Brain microvascular endothelial cell (primary cell): ENCODE results near the gene AACS.
"Not testable (repeated sequence)": the region's sequence is repeated elsewhere in the genome, so short reads cannot be mapped to it uniquely, and the experiment has no call there.

ENCODE experiments used
- DNase-seq: peaks from one replicate; pipeline ENCODE4 v3.0.0-alpha.2; 2020
- H3K27ac ChIP-seq: fragments of 250-450 bp; sonication (Bioruptor Pico); 2 replicates; pipeline ENCODE4 v1.5.1; 2020; ENCODE audit warnings: mild to moderate bottlenecking, moderate library complexity
- H3K27me3 ChIP-seq: fragments of 250-450 bp; sonication (Bioruptor Pico); replicated peaks from 2 replicates; pipeline ENCODE4 v1.5.1; 2020; ENCODE audit warnings: mild to moderate bottlenecking
- H3K36me3 ChIP-seq: fragments of 250-450 bp; sonication (Bioruptor Pico); replicated peaks from 2 replicates; pipeline ENCODE4 v1.5.1; 2020; ENCODE audit warnings: mild to moderate bottlenecking
- H3K4me3 ChIP-seq: 2 replicates; pipeline ENCODE4 v1.5.1; 2011; ENCODE audit warnings: low read depth, mild to moderate bottlenecking, control low read depth, low read length, moderate library complexity
- in situ Hi-C: cut with HindIII; loops from 2 replicates; pipeline ENCODE4 v1.10.0; 2017; ENCODE audit warnings: low sequenced_read_pairs, low pct_ligation_motif_present
- TF ChIP-seq, protein P1 (sequence below): IDR thresholded peaks from 2 replicates; pipeline ENCODE4 v1.5.1; 2011; ENCODE audit warnings: low read depth, mild to moderate bottlenecking, moderate library complexity, low read length, control low read depth, inconsistent platforms; ENCODE audit errors: missing control alignments

Gene AACS

DNA sequence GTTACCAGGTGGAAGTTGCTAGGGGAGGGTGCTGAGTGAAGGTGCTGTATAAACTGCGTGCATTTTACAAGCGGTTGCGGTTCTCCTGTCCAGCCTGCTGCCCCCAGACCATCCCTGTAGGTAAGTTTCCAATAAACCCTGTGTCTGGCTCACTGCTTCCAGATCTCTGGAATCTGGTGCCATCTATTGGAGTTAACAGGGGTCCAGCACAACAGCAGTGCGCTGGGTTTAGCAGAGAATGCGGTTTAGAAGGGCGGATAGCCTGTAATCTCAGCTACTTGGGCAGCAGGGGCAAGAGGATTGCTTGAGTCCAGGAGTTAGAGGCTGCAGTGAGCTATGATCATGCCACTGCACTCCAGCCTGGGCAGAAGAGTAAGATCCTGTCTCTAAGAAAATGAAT lies 4.9 kb downstream of the AACS start:
- TF ChIP-seq, protein P1, sequence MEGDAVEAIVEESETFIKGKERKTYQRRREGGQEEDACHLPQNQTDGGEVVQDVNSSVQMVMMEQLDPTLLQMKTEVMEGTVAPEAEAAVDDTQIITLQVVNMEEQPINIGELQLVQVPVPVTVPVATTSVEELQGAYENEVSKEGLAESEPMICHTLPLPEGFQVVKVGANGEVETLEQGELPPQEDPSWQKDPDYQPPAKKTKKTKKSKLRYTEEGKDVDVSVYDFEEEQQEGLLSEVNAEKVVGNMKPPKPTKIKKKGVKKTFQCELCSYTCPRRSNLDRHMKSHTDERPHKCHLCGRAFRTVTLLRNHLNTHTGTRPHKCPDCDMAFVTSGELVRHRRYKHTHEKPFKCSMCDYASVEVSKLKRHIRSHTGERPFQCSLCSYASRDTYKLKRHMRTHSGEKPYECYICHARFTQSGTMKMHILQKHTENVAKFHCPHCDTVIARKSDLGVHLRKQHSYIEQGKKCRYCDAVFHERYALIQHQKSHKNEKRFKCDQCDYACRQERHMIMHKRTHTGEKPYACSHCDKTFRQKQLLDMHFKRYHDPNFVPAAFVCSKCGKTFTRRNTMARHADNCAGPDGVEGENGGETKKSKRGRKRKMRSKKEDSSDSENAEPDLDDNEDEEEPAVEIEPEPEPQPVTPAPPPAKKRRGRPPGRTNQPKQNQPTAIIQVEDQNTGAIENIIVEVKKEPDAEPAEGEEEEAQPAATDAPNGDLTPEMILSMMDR = peak; percentile 39
- in situ Hi-C loops = no loop called here
- Histone ChIP-seq H3K4me3 (no peak overlapping the region), H3K27ac (no peak overlapping the region), H3K27me3 (no peaks in the 10 kb centered on the region), H3K36me3 (no peaks in the 10 kb centered on the region)
- DNase-seq = no peak

- Histone ChIP-seq H3K36me3 (no peaks in the 10 kb centered on the region), H3K27me3 (no peaks in the 10 kb centered on the region), H3K27ac (no peak overlapping the region), H3K4me3 (no peak overlapping the region)
- in situ Hi-C loops = no loop called here
- TF ChIP-seq, protein P1 = no peak
- no peak for DNase-seq
Measured at GRCh38 chr12:125070661-125071390, 5.6 kb downstream of the AACS start.

GRCh38 chr12:125071456-125071855 lies 6.2 kb downstream of the AACS start:
- no peak overlapping the region for H3K27ac ChIP-seq
- in situ Hi-C loops = no loop called here
- peaks cover 6% of the 10 kb centered on the region for H3K36me3 ChIP-seq
- TF ChIP-seq, protein P1 = no peak
- no peaks in the 10 kb centered on the region for H3K27me3 ChIP-seq
- DNase-seq = no peak
- H3K4me3 ChIP-seq = no peak overlapping the region

DNA sequence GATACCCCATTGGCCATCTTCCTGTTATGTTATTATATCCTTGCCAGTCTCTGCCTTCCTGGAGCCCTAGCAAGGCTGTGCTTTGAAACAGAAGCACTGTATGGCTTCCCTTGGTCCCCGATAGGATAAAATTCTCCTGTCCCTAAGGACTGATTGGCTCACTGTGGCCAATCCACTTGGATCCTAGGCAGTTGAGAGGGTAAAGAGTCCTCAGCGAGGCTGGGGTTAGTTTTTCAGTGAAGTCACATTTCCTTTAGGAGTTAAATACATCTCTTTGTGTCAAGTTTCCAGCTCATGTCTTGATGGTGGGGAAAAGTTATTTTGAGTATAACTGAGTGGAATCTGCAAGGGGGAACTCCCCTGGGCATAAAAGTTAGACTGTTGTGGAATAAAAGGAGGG lies 7.3 kb downstream of the AACS start:
- H3K4me3 ChIP-seq = no peak overlapping the region
- H3K27me3 ChIP-seq = no peaks in the 10 kb centered on the region
- TF ChIP-seq, protein P1 = no peak
- no peak for DNase-seq
- no peak overlapping the region for H3K27ac ChIP-seq
- in situ Hi-C loops = no loop called here
- H3K36me3 ChIP-seq = peaks cover 7% of the 10 kb centered on the region

- H3K27ac ChIP-seq, H3K27me3 ChIP-seq, in situ Hi-C loops, DNase-seq, H3K4me3 ChIP-seq: not testable (repeated sequence)
- H3K36me3 ChIP-seq = peaks cover 11% of the 10 kb centered on the region
Measured at GRCh38 chr12:125074294-125074693, 9.1 kb downstream of the AACS start.

- peaks cover 13% of the 10 kb centered on the region for H3K36me3 ChIP-seq
- H3K4me3 ChIP-seq = no peak overlapping the region
- H3K27ac ChIP-seq = no peak overlapping the region
- TF ChIP-seq, protein P1 = no peak
- in situ Hi-C loops = no loop called here
- no peak for DNase-seq
- no peaks in the 10 kb centered on the region for H3K27me3 ChIP-seq
Measured at GRCh38 chr12:125076103-125076502, 10.9 kb downstream of the AACS start.
